ENCODE measurements around the gene ACSM3. TPM values are rescaled to one million over a fixed set of nuclear protein-coding genes. Genes with fewer than 3 reads are reported as not detected.
"Not testable (repeated sequence)": the region's sequence is repeated elsewhere in the genome, so short reads cannot be mapped to it uniquely, and the experiment has no call there.

ACSM3 gene, protein sequence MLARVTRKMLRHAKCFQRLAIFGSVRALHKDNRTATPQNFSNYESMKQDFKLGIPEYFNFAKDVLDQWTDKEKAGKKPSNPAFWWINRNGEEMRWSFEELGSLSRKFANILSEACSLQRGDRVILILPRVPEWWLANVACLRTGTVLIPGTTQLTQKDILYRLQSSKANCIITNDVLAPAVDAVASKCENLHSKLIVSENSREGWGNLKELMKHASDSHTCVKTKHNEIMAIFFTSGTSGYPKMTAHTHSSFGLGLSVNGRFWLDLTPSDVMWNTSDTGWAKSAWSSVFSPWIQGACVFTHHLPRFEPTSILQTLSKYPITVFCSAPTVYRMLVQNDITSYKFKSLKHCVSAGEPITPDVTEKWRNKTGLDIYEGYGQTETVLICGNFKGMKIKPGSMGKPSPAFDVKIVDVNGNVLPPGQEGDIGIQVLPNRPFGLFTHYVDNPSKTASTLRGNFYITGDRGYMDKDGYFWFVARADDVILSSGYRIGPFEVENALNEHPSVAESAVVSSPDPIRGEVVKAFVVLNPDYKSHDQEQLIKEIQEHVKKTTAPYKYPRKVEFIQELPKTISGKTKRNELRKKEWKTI
- total RNA-seq = 10 to 100 TPM in 1 of 4 donors, 1 to 10 TPM in 3; 4.8 to 21.5 (median 6.6) TPM

DNA sequence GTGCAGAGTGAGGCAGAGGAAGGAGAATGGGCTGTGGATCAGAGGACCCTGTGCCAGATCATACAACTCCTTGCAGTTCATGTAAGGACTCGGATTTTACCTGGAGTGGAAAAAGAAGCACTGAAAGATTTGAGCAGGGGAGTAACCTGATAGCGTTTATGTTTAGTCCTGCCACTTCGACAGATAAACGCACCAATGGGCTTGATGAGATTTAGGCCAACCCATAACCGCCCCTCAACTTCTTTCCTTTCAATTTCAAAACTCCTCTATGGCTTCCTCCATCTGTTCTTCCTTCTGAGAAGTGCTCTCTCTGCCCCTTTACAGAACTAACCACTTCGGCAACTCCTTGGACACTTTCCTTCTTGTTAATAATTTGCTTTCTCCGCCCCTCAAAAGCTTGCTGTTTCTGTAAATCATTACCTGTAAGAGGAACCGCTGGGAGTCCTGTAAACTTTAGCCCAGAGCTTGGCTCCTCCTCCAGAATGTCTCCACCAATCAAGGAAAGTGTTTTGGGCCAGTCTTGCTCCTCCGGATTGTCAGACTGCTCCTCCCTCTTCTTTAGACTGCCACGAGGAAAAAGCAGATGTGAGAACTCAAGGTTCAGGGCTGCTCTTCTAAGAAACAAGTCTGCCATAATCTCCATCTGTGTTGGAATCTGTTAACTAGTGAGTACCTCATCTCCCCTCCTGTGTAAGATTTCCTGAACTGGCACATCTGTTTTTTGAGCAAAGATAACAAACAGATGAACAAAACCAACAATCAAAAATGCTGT, at the start of gene ACSM3:
ACSM3 (plus strand) TSS at position 554 of the 772 bp plus-strand sequence. CDS start 6,021 bp downstream, outside the sequence.
- intact Hi-C loops (cut with DNase I; ENCODE audit: low total_unique reads) = no loop called here
- 10 to 16% methylated on average over 10 of the region's 10 CpGs for WGBS, 2 donors
- H3K4me3 ChIP-seq (ENCODE audit: low read depth, poor library complexity, severe bottlenecking) = no peak within 1 kb of the TSS
- peak in 1 of 2 donors; percentile 74 for DNase-seq (ENCODE audit: low spot score in 2 of 2)
- TF ChIP-seq, protein P1, sequence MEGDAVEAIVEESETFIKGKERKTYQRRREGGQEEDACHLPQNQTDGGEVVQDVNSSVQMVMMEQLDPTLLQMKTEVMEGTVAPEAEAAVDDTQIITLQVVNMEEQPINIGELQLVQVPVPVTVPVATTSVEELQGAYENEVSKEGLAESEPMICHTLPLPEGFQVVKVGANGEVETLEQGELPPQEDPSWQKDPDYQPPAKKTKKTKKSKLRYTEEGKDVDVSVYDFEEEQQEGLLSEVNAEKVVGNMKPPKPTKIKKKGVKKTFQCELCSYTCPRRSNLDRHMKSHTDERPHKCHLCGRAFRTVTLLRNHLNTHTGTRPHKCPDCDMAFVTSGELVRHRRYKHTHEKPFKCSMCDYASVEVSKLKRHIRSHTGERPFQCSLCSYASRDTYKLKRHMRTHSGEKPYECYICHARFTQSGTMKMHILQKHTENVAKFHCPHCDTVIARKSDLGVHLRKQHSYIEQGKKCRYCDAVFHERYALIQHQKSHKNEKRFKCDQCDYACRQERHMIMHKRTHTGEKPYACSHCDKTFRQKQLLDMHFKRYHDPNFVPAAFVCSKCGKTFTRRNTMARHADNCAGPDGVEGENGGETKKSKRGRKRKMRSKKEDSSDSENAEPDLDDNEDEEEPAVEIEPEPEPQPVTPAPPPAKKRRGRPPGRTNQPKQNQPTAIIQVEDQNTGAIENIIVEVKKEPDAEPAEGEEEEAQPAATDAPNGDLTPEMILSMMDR (IDR thresholded peaks at IDR 0.05) = no peak
- no peak for TF ChIP-seq POLR2A (IDR thresholded peaks at IDR 0.05)

DNA sequence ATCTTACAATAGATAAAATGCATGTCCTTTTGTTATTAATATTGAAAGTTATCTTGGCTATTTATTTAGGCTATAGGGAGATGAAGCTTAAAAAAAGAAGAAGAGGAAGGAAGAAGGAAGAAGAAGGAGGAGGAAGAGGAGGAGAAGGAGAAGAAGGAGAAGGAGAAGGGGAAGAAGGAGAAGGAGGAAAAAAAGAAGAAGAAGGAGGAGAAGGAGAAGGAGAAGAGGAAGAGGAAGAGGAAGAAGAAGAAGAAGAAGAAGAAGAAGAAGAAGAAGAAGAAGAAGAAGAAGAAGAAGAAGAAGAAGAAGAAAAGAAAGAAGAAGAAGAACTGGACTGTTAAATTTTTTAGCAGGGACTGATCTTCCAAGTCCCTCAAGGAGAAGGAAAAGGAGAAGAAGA, 46.1 kb upstream of the ACSM3 start:
- H3K4me3 ChIP-seq (ENCODE audit: low read depth, poor library complexity, severe bottlenecking); DNase-seq (ENCODE audit: low spot score in 2 of 2); intact Hi-C loops (cut with DNase I; ENCODE audit: low total_unique reads): not testable (repeated sequence)

DNA sequence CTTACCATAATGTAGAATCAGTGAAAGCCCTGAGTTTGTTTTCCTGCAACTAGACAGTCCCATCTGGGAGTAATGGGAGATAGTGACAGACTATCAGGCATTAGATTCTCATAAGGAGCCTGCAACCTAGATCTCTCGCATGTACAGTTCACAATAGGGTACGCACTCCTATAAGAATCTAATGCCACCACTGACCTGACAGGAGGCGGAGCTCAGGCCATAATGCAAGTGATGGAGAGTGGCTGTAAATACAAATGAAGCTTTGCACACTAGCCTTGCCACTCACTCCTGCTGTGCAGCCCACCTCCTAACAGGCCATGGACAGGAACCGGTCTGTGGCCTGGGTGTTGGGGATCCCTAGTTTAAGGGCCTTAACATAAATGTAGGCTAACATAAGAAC, 43.6 kb upstream of the ACSM3 start:
- TF ChIP-seq, protein P1 (IDR thresholded peaks at IDR 0.05) = no peak
- no peak for TF ChIP-seq POLR2A (IDR thresholded peaks at IDR 0.05)
- WGBS, 2 donors = 93 to 94% methylated on average over 4 of the region's 4 CpGs
- intact Hi-C loops (cut with DNase I; ENCODE audit: low total_unique reads) = no loop called here
- no peak overlapping the region for H3K4me3 ChIP-seq (ENCODE audit: low read depth, poor library complexity, severe bottlenecking)
- DNase-seq (ENCODE audit: low spot score in 2 of 2) = no peak

DNA sequence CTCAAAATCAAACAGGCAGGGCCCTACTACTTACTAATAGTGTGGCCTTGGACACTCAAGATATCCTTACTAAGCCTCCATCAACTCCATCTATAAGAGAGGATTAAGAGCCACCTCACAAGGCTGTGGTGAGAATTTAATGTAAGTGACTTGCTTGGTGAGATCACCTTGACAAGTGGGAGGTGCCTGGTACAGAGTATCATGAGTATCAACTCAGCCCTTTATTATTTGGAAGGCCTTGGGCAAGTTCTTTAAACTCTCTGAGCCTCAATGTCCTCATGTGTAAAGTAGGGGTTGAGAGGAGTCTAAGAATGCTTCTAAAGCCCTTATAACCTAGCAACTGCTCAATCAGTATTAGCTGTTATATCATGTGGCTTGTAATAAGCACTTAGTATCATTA, 37.2 kb upstream of the ACSM3 start:
- DNase-seq (ENCODE audit: low spot score in 2 of 2) = no peak
- TF ChIP-seq POLR2A (IDR thresholded peaks at IDR 0.05) = no peak
- TF ChIP-seq, protein P1 (IDR thresholded peaks at IDR 0.05) = no peak
- H3K4me3 ChIP-seq (ENCODE audit: low read depth, poor library complexity, severe bottlenecking) = no peak overlapping the region
- intact Hi-C loops (cut with DNase I; ENCODE audit: low total_unique reads) = no loop called here

DNA sequence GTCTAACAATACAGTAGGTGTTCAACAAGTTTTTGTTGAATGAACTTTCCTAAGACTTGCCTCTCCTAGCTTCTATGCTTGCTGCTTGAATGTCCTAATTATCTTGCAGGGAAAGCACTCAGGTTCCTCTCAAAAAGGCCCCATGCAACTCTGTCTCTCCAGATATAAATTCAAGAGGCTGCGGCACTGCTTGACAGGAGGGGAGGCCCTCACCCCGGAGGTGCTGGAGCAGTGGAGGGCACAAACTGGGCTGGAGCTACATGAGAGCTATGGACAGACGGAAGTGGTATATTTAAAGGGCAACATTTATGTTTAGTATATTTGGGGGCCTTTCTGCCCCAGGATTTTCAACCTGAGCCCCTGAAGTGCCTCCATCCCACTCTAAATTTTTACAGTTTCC, 36.6 kb upstream of the ACSM3 start:
- DNase-seq (ENCODE audit: low spot score in 2 of 2) = no peak
- 72 to 83% methylated on average over 3 of the region's 3 CpGs for WGBS, 2 donors
- intact Hi-C loops (cut with DNase I; ENCODE audit: low total_unique reads) = no loop called here
- TF ChIP-seq POLR2A (IDR thresholded peaks at IDR 0.05) = no peak
- TF ChIP-seq, protein P1 (IDR thresholded peaks at IDR 0.05) = no peak
- no peak overlapping the region for H3K4me3 ChIP-seq (ENCODE audit: low read depth, poor library complexity, severe bottlenecking)

DNA sequence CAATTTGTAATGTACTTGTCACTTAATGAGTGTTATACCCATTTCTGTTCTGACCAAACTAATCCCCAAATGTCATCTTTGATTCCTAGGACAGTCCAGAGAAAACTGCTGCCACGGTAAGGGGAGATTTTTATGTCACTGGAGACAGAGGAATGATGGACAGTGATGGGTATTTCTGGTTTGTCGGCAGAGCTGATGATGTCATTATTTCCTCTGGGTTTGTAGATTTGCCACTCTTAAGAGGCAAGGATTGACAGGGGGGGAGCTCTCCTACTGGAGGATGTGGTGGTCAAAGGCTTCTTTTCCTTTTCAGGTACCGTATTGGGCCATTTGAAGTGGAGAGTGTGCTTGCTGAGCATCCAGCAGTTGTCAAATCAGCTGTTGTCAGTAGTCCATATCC, 34.7 kb upstream of the ACSM3 start:
- intact Hi-C loops (cut with DNase I; ENCODE audit: low total_unique reads) = no loop called here
- 83 to 84% methylated on average over 3 of the region's 3 CpGs for WGBS, 2 donors
- no peak for TF ChIP-seq POLR2A (IDR thresholded peaks at IDR 0.05)
- TF ChIP-seq, protein P1 (IDR thresholded peaks at IDR 0.05) = no peak
- H3K4me3 ChIP-seq (ENCODE audit: low read depth, poor library complexity, severe bottlenecking) = no peak overlapping the region
- no peak for DNase-seq (ENCODE audit: low spot score in 2 of 2)

All from lower leg skin (tissue), 4 donors.